Trophoblast cell (in vitro differentiated cells and primary cell): ENCODE data around the gene NMT1.
A peak's percentile ranks its signal among the peaks of the same experiment; 100 is the strongest.

ENCODE experiments used
- DNase-seq, 2 donors: peaks; one replicate each; pipeline ENCODE4 v3.0.0-alpha.2; 2016
- H2AFZ ChIP-seq: 2 replicates; pipeline ENCODE4 v1.6.1; 2013; ENCODE audit warnings: low read length, moderate library complexity, mild to moderate bottlenecking; ENCODE audit not compliant: insufficient read depth, poor library complexity
- H2AK5ac ChIP-seq: 2 replicates; pipeline ENCODE4 v1.6.1; 2013; ENCODE audit warnings: mild to moderate bottlenecking, low read length
- H2BK120ac ChIP-seq: 2 replicates; pipeline ENCODE4 v1.6.1; 2013; ENCODE audit warnings: low read length, mild to moderate bottlenecking, moderate library complexity; ENCODE audit not compliant: insufficient read depth, poor library complexity
- H2BK12ac ChIP-seq: 2 replicates; pipeline ENCODE4 v1.6.1; 2013; ENCODE audit warnings: mild to moderate bottlenecking, low read length, moderate library complexity
- H2BK5ac ChIP-seq: 2 replicates; pipeline ENCODE4 v1.6.1; 2013; ENCODE audit warnings: low read length, low read depth, moderate library complexity, mild to moderate bottlenecking; ENCODE audit not compliant: poor library complexity
- H3K14ac ChIP-seq: 2 replicates; pipeline ENCODE4 v1.6.1; 2013; ENCODE audit warnings: mild to moderate bottlenecking, low read length
- H3K18ac ChIP-seq: 2 replicates; pipeline ENCODE4 v1.6.1; 2013; ENCODE audit warnings: mild to moderate bottlenecking, low read length
- H3K23ac ChIP-seq: 2 replicates; pipeline ENCODE4 v1.6.1; 2013; ENCODE audit warnings: low read length
- H3K27ac ChIP-seq: 2 replicates; pipeline ENCODE4 v1.5.1; 2013; ENCODE audit warnings: low read depth, mild to moderate bottlenecking, inconsistent platforms, low read length, moderate library complexity
- H3K27me3 ChIP-seq: 2 replicates; pipeline ENCODE4 v1.6.1; 2013; ENCODE audit warnings: inconsistent platforms, mild to moderate bottlenecking, low read length, moderate library complexity; ENCODE audit not compliant: insufficient read depth
- H3K36me3 ChIP-seq, 2 experiments: 1 replicate in 1 of 2; 2 replicates in 1 of 2; pipeline ENCODE4 v1.6.1; 2013; ENCODE audit warnings: low read length in 2 of 2, mild to moderate bottlenecking in 2 of 2, moderate library complexity in 1 of 2; ENCODE audit not compliant: insufficient read depth in 2 of 2, control insufficient read depth in 1 of 2
- H3K4ac ChIP-seq: 2 replicates; pipeline ENCODE4 v1.6.1; 2013; ENCODE audit warnings: low read depth, mild to moderate bottlenecking, low read length, moderate library complexity
- H3K4me1 ChIP-seq, 2 experiments: 1 replicate in 1 of 2; 2 replicates in 1 of 2; pipeline ENCODE4 v1.6.1; 2013; ENCODE audit warnings: low read length in 2 of 2, mild to moderate bottlenecking in 2 of 2, moderate library complexity in 1 of 2; ENCODE audit not compliant: insufficient read depth in 2 of 2, control insufficient read depth in 1 of 2
- H3K4me2 ChIP-seq: 2 replicates; pipeline ENCODE4 v1.6.1; 2013; ENCODE audit warnings: inconsistent platforms, mild to moderate bottlenecking, low read length, moderate library complexity
- H3K4me3 ChIP-seq: 2 replicates; pipeline ENCODE4 v1.5.1; 2013; ENCODE audit warnings: mild to moderate bottlenecking, low read depth, low read length, inconsistent platforms
- H3K79me1 ChIP-seq: one replicate; pipeline ENCODE4 v1.6.1; 2013; ENCODE audit warnings: low read length
- H3K79me2 ChIP-seq: 2 replicates; pipeline ENCODE4 v1.6.1; 2013; ENCODE audit warnings: low read length, mild to moderate bottlenecking; ENCODE audit not compliant: control insufficient read depth, insufficient read depth, poor library complexity
- H3K9ac ChIP-seq: 2 replicates; pipeline ENCODE4 v1.6.1; 2013; ENCODE audit warnings: mild to moderate bottlenecking, low read length
- H3K9me3 ChIP-seq: 2 replicates; pipeline ENCODE4 v1.6.1; 2013; ENCODE audit warnings: low read depth, mild to moderate bottlenecking, control low read depth, inconsistent platforms, low read length; ENCODE audit not compliant: insufficient read depth
- H4K12ac ChIP-seq: 2 replicates; pipeline ENCODE4 v1.6.1; 2013; ENCODE audit warnings: low read depth, mild to moderate bottlenecking, low read length, moderate library complexity
- H4K8ac ChIP-seq: 2 replicates; pipeline ENCODE4 v1.6.1; 2013; ENCODE audit warnings: low read depth, mild to moderate bottlenecking, low read length, moderate library complexity
- H4K91ac ChIP-seq: one replicate; pipeline ENCODE4 v1.6.1; 2013; ENCODE audit warnings: low read depth, mild to moderate bottlenecking, low read length, moderate library complexity
- WGBS: extraction: QIAGEN DNeasy Blood & Tissue Kit; methylation state at CpG from one replicate; pipeline ENCODE4 v1.1.7; 2013; ENCODE audit warnings: missing lambda C conversion rate; ENCODE audit not compliant: insufficient read length, insufficient coverage; ENCODE audit errors: extremely low coverage; 5-methylcytosine and 5-hydroxymethylcytosine counted together

Gene NMT1

GRCh38 chr17:45128989-45129388 lies 67.9 kb downstream of the NMT1 start:
- Histone ChIP-seq H3K79me2 (peaks cover 4% of the 10 kb centered on the region), H3K4ac (no peak overlapping the region), H2BK5ac (no peak overlapping the region), H2AFZ (no peak overlapping the region), H3K23ac (no peak overlapping the region), H2BK12ac (no peak overlapping the region), H3K18ac (no peak overlapping the region), H3K27ac (no peak overlapping the region), H4K91ac (peak overlapping the region; percentile 82), H3K79me1 (peaks cover 30% of the 10 kb centered on the region), H2BK120ac (no peak overlapping the region), H4K12ac (no peak overlapping the region), H3K36me3 (no peaks in the 10 kb centered on the region), H3K27me3 (no peaks in the 10 kb centered on the region), H2AK5ac (no peak overlapping the region), H4K8ac (no peak overlapping the region), H3K4me1 (peaks cover 42 to 50% of the 10 kb centered on the region in 2 experiments), H3K4me3 (no peak overlapping the region), H3K14ac (no peak overlapping the region), H3K9ac (no peak overlapping the region), H3K4me2 (no peak overlapping the region), H3K9me3 (no peaks in the 10 kb centered on the region)
- WGBS = no CpG with 5 or more reads among the region's 2 CpGs
- peak in 1 of 2 donors; percentile 66 for DNase-seq

GRCh38 chr17:45129426-45129939 lies 68.4 kb downstream of the NMT1 start:
- peak overlapping the region; percentile 65 for H2BK5ac ChIP-seq
- peak overlapping the region; percentile 43 for H3K27ac ChIP-seq
- H2AK5ac ChIP-seq = peak overlapping the region; percentile 55
- peak overlapping the region; percentile 77 for H2BK120ac ChIP-seq
- peak overlapping the region; percentile 13 for H3K14ac ChIP-seq
- peak overlapping the region; percentile 32 for H4K8ac ChIP-seq
- peaks cover 37 to 46% of the 10 kb centered on the region in 2 experiments for H3K4me1 ChIP-seq
- H3K27me3 ChIP-seq = no peaks in the 10 kb centered on the region
- no peak overlapping the region for H3K4me3 ChIP-seq
- no peak overlapping the region for H4K12ac ChIP-seq
- no CpG with 5 or more reads among the region's 10 CpGs for WGBS
- peak overlapping the region; percentile 41 for H2BK12ac ChIP-seq
- no peak overlapping the region for H3K9ac ChIP-seq
- peak; percentile 89 to 93 for DNase-seq
- no peak overlapping the region for H3K4me2 ChIP-seq
- H3K23ac ChIP-seq = no peak overlapping the region
- H4K91ac ChIP-seq = peak overlapping the region; percentile 82
- H3K36me3 ChIP-seq = no peaks in the 10 kb centered on the region
- peaks cover 4% of the 10 kb centered on the region for H3K79me2 ChIP-seq
- peak overlapping the region; percentile 19 for H3K4ac ChIP-seq
- H3K9me3 ChIP-seq = no peaks in the 10 kb centered on the region
- H2AFZ ChIP-seq = no peak overlapping the region
- H3K79me1 ChIP-seq = peaks cover 28% of the 10 kb centered on the region
- no peak overlapping the region for H3K18ac ChIP-seq

- peak overlapping the region; percentile 32 for H4K8ac ChIP-seq
- peak overlapping the region; percentile 82 for H4K91ac ChIP-seq
- no peak overlapping the region for H3K4ac ChIP-seq
- peaks cover 37 to 43% of the 10 kb centered on the region in 2 experiments for H3K4me1 ChIP-seq
- no peak overlapping the region for H3K23ac ChIP-seq
- H2AFZ ChIP-seq = no peak overlapping the region
- H3K27ac ChIP-seq = peak overlapping the region; percentile 43
- H2AK5ac ChIP-seq = peak overlapping the region; percentile 55
- WGBS = no CpG with 5 or more reads among the region's 13 CpGs
- no peaks in the 10 kb centered on the region for H3K9me3 ChIP-seq
- H3K27me3 ChIP-seq = no peaks in the 10 kb centered on the region
- peak overlapping the region; percentile 13 for H3K14ac ChIP-seq
- H3K4me3 ChIP-seq = peak overlapping the region; percentile 23
- no peak overlapping the region for H4K12ac ChIP-seq
- peak overlapping the region; percentile 77 for H2BK120ac ChIP-seq
- H3K9ac ChIP-seq = no peak overlapping the region
- H3K79me2 ChIP-seq = peaks cover 4% of the 10 kb centered on the region
- H3K4me2 ChIP-seq = no peak overlapping the region
- H3K79me1 ChIP-seq = peaks cover 27% of the 10 kb centered on the region
- H3K18ac ChIP-seq = peak overlapping the region; percentile 20
- peak overlapping the region; percentile 65 for H2BK5ac ChIP-seq
- H2BK12ac ChIP-seq = peak overlapping the region; percentile 16
- DNase-seq = peak; percentile 88 to 90
- H3K36me3 ChIP-seq = no peaks in the 10 kb centered on the region
Measured at GRCh38 chr17:45129940-45130680, 69.0 kb downstream of the NMT1 start.

DNA sequence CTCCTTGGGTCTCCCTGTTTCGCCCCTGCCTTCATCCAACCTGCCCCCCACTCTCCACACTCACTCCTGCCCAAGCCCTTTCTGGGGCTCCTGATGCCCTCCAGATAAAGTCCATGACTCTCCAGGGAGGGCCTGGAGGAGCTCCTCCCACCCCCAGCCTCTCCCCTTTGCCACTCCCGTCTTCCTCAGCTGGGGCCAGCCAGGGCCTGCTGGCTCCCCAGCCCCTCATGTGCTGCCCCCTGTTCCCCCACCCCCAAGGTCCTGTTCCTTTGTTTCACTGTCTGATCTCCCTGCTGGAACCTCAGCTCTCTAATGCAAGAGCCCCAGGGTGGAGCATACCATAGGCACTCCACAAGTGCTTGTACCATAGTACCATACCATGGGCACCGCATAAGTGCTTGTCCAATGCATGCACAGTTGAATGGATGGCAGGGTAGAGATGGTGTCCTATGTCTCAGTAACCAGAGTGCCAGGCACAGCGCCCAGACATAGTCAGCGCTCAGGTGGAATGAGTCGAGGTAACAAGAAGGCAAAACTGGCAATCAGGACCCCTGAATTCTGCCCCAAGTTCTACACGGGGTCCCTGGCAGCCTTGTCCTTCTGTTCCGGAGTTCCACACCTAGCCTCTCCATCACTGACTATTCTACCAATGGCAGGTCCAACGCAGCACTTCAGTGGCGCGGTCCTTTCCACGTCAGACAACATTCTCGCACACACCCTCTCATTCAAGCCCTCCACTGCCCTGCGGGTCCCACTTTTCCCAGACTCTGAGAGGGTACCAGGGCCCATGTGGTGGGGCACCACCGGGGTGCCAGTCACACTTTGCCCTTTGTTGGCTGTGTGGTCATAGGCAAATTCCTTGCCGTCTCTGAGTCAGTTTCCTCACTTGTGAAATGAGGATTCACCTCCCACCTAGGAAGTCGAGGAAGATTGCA lies 69.8 kb downstream of the NMT1 start:
- Histone ChIP-seq H3K27me3 (no peaks in the 10 kb centered on the region), H2BK120ac (peak overlapping the region; percentile 24), H3K79me2 (peaks cover 6% of the 10 kb centered on the region), H3K4me2 (peak overlapping the region; percentile 93), H3K14ac (no peak overlapping the region), H2AFZ (no peak overlapping the region), H2BK12ac (peak overlapping the region; percentile 16), H3K36me3 (no peaks in the 10 kb centered on the region), H2BK5ac (no peak overlapping the region), H3K27ac (no peak overlapping the region), H4K91ac (peak overlapping the region; percentile 26), H4K8ac (no peak overlapping the region), H3K4ac (no peak overlapping the region), H3K79me1 (peaks cover 32% of the 10 kb centered on the region), H2AK5ac (peak overlapping the region; percentile 65), H3K4me1 (peaks cover 41 to 47% of the 10 kb centered on the region in 2 experiments), H3K23ac (no peak overlapping the region), H3K9me3 (no peaks in the 10 kb centered on the region), H3K18ac (peak overlapping the region; percentile 47), H3K4me3 (no peak overlapping the region), H3K9ac (no peak overlapping the region), H4K12ac (no peak overlapping the region)
- no peak for DNase-seq
- WGBS = no CpG with 5 or more reads among the region's 17 CpGs
